HG02973 (cell line): ENCODE results near the gene SRSF9.

ENCODE experiments used
- ATAC-seq: cut with Tn5 transposase; IDR thresholded peaks from one replicate; pipeline ENCODE4 v1.9.1; 2021; ENCODE audit warnings: moderate library complexity; ENCODE audit not compliant: unreplicated experiment

SRSF9 gene

DNA sequence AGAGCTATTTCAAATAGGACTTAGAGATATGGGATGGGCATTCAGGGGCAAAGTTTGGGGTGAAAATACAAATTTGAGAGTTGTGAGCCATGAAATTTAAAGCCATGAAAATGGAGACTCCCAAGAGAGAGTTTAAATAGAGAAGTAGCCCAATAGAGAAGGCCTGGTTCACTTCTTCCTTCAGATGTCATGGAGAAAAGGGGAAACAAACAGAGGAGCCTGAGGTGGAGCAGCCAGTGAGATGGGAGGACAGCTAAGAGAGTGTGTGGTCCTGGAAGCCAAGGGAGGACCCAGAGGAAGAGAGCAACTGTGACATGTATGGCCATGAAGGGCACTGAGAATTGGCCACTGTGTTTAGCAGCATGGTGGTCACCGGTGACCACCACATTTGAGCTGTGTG is 14.1 kb upstream of the SRSF9 start:
- no peak for ATAC-seq

DNA sequence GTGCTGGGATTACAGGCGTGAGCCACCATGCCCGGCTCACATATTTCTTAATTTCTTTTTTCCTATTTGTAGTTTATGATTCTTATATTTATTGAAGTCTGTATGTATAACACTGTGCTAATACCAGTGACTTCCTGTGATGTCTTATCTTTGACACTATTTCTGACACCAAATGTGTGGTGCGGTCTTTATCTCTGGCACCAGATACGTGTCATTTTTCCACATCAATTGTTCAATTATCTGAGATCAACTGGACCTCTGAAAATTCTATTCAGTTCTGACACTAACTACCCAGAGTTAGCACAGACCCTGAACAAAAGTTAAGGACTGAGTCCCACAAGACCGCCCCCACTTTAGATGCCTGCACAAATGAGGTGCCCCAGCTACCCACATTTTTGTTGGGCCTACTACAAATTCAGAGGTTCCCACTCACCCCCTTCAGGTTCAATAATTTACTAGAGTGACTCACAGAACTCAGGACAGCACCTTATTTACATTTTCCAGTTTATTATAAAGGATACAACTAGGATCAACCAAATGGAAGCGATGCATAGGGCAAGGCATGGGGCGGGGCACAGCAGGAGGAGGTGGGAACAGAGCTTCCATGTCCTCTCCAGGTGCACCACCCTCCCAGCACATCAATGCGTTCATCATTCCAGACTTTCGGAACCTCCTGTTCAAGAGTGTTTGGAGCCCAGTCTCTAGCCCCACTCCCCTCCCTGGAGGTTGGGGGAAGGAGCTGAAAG is 11.6 kb upstream of the SRSF9 start:
- ATAC-seq: no peak

DNA sequence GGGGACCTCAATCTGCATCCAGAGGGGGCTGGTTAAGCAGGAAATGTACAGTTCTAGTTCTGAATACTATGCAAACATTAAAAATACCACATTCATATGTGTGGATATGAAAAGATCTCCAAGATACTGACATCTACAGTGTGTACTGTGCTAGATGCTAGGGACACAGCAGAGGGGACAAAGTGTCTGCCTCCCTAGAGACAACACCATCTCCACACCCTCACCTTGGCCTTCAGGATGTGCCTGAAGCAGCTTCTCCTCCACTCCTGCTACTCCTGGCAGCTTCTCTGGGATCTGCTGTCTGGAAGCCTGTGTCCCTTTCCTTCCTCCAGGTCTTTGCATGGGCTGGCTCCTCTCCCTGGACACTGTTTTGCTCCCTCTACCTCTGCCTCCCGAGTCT is 10.7 kb upstream of the SRSF9 start:
- ATAC-seq: no peak

DNA sequence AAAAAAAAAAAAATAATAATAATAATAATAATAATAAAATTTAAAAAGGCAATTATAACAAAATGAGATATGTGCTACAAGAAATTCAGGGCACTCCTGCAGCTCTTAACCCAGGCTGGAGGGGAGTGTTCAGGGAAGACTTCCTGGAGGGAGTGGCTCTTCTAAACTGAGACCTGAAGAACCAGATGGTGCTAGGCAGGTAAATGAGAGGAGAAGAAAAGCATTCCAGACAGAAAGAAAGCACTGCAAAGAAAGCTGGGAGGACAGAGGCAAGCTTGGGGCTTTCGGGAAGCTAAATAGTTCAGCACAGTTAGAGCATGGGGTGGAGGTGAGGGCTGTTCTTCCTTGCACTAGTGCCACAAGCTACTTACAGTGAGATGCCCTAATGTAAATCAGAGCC is 9.9 kb upstream of the SRSF9 start:
- ATAC-seq: no peak

DNA sequence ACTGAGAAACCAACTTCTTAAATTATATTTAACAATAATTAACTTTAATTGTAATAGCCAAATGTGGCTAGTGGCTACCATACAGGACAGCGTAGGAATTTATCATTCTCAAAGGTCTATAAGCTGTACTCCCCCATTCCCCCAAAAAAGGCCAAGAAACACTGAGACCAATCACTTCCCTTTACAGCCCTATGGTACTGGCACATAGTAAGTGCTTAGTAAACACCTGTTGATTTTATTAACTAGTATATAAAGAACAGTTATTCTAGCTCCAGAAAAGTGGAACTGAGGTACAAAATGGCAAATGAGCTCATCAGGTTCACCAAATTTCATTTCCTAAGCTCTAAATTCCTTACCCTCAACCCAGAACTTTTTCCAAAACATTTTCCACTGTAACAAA is 6.1 kb upstream of the SRSF9 start:
- ATAC-seq: no peak

DNA sequence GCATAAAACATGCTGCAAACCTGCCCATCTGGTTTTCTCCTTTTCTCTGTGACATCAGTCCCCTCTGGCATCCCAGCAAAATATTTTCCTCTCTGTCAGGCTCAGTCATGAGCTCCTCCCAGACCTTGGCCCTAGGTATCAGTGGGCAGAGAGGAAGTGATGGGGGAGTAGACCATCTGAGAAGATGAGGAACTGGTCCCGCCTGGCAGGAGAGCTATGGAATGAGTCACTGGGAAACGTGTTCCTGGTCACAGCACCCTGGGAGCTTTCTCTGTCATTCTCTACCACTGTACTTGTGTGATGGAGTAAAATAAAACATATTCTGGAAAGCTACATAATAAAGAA is 5.0 kb upstream of the SRSF9 start:
- no peak for ATAC-seq

DNA sequence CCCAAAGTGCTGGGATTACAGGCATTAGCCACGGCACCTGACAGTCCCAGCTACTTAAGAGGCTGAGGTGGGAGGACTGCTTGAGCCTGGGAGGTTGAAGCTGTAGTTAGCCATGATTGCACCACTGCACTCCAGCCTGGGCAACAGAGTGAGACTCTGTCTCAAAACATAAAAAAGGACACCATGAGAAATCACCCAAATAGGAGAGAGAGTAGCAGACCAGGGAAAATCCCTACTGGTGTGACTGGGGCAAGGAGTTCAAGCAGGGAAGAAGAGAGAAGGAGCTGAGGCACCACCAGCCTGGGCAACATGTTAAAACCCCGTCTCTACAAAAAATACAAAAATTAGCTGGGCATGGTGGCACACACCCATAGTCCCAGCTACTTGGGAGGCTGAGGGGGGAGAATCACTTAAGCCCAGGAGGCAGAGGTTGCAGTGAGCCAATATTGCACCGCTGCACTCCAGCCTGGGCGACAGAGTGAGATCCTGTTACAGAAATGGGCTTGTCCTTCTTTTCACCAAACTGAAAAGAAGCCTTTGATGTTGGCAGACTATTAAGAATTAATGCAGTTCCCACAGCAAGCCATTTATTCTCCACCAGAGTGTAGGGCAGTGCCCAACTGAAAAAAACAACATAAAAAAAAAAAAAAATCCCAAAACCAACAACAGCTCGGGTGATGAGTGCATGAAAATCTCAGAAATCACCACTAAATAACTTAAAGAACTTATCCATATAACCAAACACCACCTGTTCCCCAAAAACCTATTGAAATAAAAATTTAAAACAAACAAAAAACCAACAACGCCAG is 4.5 kb upstream of the SRSF9 start:
- ATAC-seq: no peak

DNA sequence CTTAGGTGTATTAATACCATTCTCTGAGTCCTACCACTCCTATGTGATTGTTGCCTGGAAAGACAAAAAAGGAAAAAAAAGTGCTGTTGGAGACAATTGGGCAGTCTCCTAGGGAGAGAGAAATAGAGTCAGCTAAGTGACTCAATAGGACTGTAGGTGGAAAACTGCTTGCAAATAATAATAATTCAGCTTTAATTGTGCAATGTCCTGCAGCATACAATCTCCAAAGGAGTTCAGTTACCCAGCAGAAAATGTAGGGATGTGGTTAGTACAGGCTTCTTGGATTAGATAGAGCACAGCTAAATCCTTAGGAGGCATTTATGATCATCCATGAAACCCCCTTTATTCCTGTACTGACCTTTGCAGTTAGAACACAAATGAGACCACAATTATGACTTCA is 3.0 kb upstream of the SRSF9 start:
- ATAC-seq: no peak

DNA sequence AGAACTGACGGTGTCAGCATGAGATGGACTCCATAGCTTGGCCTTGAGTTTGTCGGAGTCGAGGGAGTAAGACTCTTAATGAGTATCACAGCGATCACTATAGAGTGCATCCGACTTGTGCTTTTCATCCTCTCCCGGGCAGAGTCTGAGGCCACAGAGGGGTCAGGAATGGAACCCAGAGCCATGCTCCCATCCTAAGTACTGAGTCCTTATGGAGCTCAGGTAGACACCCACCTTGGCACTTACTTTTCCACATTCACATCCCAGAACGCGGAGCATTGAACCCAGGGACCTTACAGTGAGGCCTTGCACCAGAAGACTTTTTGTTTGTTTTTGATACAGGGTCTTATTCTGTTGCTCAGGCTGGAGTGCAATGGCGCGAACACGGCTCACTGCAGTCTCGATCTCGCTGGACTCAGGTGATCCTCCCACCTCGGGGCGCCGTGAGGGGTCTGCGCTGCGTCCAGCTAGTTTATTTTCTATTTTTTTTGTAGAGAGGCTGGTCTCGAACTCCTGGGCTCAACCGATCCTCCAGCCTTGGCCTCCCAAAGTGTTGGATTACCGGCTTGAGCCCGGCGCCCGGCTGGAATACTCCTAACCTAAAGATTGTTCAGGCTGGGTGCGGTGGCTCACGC is 719 bp upstream of the SRSF9 start:
- no peak for ATAC-seq

DNA sequence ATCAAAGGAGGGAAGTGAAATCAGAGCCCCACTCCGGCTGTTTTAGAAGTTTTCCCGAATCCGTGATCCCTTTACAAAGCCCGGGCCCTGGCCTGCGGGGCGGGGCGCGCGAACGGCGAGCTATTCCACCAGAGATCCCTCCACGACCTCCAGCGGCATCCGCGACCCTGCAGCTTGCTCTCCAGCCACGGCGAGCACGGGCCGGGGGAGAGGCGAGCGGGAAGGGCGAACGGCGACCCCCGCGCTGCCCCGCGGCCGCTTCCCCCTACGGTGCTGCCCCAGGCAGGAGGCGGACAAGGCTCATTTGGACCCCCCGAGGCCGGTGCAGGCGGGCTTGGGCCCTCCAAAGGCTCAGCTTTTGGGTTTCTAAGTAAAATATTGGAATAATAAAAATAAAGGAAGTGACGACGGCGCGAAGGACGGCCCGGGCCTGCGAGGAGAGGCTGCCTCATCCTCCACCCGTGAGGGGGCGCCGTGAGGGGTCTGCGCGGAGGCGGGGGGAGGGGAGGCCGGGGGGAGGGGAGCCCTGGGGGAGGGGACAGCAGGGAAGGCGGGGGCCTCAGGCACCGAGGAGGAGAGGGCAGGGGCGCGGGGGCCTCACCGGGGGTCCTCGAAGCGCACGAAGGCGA is 613 bp downstream of the SRSF9 start:
- ATAC-seq: peak; percentile 17

DNA sequence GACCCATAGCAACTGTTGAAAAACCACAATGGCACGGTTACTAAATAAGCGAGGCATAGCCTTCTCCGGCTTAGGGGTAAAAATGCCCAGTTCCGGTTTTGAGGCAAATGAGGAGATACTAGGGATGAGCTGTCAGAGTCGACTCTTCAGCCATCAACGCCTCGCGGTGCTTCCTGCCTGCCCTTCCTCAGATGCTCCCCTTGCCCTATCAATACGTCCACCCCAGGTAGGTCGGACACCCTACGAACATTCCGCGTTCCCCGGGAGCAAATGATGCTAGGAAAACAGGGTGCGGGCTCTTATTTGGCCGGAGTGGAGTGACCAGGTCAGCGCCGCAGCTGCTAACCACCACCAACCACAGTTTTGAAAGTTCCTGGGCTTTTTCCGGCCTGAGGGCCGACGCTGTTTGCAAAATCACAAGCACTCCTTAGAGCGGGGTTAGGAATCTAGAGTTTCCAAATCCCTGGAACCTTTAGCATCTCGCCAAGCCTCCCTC is 1.2 kb downstream of the SRSF9 start:
- ATAC-seq: no peak

DNA sequence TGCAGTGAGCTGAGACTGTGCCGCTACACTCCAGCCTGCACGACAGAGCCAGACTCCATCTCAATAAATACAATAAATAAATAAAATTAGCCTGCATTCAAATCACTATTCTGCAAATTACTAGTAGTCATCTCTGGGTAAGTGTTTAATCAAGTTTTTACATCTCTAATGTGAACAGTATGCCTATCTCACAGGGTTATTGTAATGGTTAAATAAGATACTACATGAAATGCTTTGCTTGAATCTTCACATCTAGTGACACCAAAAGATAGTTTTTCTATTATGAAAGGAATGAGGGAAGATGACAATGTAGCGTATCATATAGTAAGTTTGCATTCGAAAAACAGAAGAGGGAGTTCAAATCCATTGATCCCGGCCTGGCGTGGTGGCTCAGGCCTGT is 2.1 kb downstream of the SRSF9 start:
- ATAC-seq: no peak

DNA sequence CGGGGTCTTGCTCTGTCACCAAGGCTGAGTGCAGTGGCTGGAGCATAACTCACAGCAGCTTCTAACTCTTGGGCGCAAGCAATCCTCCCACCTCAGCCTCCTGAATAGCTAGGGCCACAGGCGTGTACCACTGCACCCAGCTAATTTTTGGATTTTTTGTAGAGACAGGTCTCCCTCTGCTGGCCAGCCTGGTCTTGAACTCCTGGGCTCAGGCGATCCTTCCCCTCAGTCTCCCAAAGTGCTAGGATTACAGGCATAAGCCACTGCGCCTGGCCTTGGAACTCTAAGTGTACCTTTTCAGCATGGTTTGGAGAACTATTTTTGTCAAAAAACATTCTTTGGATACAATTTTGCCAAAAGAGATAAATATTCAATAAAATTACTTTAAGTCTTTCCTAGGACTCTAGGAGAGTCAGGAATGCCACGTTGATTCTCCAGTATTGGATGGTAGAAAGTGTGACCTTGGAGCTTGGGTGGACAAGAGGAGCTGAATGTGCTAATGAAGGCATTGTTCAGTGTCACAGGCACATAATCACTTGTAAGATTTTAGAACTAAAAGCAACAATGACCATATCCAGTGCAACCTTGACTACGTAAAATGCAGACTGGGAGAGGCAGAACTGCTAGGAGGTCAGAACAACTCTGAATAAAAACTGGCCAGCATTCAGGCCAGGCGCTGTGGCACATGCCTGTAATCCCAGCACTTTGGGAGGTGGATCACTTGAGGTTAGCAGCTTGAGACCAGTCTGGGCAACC is 2.8 kb downstream of the SRSF9 start:
- ATAC-seq: no peak

DNA sequence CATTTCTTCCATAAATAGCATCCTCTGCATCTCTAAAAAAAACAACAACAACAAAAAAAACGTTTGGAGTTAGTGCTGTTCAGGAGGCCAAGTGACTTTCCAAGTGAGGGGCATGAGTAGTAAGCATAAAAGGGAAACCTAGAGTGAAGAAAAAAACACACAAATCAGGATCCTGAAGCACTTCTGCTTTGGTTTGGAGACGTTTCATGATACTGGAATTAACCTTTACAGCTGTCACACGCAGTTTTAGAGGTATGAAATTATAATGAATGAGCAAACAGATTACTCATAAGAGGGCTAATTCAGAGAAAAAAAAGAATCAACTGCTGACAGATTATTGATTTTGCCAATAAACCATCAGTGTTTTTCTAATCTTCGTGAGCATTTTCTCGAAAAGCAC is 3.8 kb downstream of the SRSF9 start:
- ATAC-seq: no peak

DNA sequence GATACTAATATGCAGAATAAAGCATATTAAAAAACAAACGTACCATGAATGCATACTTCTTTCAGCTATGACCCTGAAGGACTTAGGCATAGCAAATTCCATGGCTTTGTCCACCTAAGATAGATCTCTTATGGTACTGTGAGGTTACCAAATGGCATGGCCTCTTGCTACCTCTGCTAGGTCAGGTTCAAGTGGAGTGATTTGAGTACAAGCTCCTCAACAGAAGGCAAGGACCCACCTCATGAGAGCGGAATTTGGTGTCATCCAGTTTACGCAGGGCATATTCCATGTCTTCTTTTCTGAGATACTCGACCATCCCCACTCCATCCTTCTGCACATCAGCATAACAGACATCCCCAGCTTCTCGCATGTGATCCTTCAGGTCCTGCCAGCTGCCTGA is 5.8 kb downstream of the SRSF9 start:
- ATAC-seq: no peak

DNA sequence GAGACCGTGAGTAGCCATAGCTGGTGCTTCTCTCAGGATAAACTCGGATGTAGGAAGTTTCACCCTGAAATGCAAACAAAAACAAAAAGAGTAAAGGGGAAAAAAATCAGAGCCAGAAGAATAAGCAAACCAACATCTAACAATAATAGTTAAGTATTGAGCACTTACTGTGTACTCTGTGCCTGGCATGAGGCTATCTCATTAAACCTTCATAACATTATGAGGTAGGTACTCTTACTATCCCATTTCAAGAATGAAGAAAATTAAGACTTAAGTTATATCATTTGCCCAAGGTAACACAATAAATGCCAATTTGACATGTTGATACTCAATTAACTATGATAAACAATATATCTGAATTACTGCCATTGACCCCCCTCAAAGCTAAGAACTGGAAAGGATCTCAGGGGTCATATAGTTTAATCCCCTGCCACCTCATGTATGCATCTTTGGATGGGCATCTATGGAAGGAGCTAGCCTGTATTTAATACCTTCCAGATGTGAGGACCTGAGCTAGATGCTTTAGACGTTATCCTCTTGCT is 7.4 kb downstream of the SRSF9 start:
- ATAC-seq: no peak

DNA sequence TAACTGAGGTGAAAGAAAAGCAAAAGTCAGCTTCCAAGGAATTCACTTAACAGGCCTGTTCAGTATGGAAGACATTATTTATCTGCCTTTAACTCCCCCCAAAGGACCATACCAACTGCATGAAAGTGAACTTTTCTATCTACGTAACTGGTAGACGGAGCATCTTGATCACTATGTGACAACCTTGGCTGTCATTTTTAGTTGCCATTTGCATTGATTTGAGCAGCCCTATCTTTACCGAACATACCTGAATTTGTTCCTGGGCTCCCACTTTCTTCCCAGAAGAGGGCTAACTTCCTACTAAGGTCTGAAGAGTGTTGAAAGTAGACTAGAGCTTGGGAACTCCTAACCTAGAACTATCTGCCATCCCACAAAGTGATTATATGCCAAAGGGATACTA is 9.4 kb downstream of the SRSF9 start:
- ATAC-seq: no peak

DNA sequence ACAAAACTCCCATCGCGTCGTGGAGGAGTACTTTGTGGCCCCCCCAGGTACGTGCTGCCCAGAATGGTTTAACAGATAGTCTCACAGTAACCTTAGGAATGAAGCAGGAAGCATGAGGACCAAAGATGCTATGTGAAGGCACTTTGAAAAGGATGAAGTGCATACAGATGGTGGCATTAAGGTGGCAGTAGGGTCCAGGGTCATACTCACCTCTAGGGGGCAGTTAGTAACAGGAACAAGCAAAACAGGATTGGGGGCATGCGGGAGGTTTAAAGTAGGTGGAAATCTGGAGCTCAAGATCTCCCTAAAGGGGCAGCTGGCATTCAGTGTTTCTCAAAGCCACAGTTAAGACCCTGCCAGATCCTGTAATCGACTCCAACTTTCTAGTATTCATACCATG is 12.4 kb downstream of the SRSF9 start:
- no peak for ATAC-seq

DNA sequence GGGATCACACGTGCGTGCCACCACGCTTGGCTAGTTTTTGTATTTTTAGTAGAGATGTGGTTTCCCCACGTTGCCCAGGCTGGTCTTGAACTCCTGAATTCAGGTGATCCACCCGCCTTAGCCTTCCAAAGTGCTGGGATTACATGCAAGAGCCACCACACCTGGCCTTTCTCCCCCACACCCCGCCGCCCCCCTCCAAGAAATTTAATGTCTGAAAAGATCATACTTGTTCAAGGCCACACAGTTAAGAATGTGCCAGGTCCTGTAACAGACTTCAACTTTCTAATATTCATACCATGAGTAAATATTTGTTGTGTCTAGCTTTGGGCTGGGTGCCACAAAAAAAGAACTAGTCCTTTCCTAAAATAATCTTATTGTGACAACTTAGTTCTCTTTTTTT is 14.2 kb downstream of the SRSF9 start:
- no peak for ATAC-seq

DNA sequence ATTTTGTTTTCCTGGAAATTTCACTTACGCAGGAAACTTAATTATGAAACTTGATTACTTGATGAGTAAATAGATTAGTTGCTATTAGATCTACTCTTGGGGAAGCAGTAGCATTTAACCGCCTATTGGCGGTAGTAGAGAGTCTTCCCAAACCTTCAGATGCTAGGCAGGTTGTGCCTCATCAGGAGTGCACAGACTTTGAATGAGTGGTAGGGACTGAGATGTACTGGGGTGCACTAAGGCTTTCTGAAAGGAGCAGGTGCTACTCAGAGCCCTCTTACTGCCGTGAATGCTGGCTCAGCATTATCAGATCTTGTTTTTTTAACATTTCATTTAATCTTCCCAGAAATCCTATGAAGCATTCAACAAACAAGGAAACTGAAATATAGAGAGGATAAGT is 15.6 kb downstream of the SRSF9 start:
- no peak for ATAC-seq
